ENCODE measurements around the gene ARHGAP1.
A peak's percentile ranks its signal among the peaks of the same experiment; 100 is the strongest.

The ARHGAP1 gene

DNA sequence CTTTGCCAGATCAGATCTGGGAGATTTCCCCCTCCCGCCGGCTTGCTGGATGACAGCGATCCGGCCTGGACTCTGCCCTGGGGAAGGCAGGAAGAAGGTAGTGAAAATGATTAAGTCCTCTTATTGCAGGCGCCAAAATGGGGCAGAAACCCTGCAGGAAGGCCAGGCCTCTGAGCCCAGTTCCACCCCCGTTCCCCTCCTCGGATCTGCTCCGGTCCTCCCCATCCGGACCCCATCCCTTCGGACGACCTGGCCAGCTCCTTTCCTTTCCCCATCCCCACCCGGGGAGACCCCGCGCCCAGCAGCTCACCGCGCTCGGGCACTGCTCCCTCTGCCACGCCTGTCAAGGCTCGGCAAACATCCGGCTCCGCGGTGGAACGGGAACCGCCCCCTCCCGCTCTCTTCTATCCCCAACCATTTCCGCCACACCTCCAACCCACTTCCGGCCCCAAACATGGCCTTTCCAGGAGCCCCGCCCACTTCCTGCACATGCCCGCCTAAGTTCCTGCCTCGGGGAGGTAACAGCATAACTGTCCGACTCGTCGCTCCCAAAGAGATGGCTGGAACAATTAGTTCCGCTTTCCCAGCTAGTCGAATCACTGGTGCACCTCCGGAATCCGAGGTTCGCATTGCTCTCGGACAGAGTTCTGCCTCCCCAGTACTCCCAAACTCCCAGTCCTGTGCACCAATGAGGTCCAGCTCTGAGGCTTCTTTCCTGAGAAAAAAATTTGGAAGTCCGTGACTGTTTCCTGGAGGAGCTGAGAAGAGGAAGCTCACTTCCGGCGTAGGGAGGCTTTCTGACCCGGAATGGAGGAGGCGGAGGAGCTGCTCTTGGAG is at the start of gene ARHGAP1, which contains the start of gene ZNF408:
ARHGAP1 (minus strand) TSS at position 379 of the 837 bp plus-strand sequence. CDS start 4,512 bp downstream, outside the sequence.
ZNF408 (plus strand) TSS at position 791 of the 837 bp plus-strand sequence; CDS start at position 808, 17 bp downstream.
- DNase-seq (ENCODE audit: low read depth in 3 of 3, low spot score in 1 of 3), result peak; percentile 97 to 99 (median 97)

DNA sequence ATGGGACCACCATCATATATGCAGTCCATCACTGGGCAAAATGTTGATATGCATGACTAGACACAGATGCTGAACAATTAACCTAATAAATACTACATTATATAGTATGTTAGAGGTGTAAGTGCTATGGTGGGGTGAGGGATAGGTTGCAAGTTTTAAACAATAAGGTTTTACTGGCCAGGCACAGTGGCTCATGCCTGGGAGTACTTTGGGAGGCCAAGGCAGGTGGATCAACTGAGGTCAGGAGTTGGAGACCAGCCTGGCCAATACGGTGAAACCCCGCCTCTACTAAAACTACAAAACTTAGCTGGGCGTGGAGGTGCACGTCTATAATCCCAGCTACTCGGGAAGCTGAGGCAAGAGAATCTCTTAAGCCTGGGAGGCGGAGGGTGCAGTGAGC is 46.7 kb upstream of the ARHGAP1 start:
- no peak for DNase-seq (ENCODE audit: low read depth in 3 of 3, low spot score in 1 of 3)

DNA sequence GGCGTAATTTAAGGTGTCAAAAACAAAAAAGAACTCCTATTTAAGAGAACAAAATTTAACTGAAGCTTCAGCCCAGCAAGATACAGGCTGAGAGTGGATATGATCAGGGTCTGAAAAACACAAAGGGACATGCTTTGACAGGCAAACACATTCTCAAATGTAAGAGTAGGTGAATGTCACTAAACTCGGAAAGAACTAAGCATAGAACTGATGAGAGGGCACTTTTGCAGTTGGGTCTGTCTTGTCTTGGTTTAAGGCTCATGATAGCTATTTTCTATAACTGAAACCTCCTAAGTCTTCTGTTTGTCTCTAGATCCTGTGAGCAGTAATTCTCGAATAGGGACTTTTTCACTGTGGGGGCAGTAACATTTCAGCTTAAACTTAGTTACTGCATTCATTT is 45.6 kb upstream of the ARHGAP1 start:
- no peak for DNase-seq (ENCODE audit: low read depth in 3 of 3, low spot score in 1 of 3)

DNA sequence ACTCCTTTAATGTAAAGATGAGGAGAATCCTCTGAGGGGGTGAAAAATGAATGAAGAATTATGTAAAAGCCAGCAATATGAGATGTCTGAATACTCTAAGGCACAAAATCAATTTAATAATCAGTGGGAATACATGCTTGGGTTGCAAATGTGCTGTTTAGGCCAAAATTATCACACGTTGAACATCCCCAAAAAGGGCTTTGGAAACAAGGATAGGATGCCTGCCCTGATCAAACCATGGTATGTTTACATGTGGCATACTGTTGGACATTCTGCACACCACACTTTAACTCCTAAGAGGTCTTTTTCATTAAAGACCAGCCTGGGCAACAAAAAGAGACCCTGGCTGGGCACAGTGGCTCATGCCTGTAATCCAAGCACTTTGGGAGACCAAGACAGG is 44.9 kb upstream of the ARHGAP1 start:
- no peak for DNase-seq (ENCODE audit: low read depth in 3 of 3, low spot score in 1 of 3)

DNA sequence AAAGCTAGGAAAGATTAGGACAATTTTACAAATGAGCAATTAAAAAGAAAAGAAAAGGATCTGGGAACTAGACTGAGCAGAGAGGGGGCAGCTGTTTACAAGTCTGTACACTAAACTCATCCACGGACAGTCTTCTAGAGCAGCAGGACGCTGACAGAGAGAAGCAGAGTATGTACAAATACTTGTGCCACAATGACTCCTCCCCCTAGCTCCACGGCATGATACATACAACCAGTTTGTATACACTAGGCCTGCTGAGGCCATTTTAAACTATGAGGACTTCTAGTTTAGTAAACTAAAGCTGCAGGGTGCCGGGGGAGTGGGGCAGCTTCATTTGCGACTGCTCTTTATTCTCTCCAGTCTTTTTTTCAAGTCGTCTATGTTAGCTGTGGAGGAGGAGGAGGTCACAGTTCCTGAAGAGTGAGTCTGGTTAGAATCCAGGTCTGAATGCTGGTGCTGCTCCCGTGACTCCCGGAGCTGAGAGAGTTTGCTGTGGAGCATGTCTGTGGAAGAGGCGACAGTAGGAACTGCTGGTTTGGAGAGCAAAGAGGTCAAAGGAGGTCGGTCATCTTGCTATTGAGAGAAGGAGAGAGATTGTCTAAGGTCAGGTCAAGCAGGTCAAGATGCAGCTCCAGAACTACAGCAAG is 43.4 kb upstream of the ARHGAP1 start:
- no peak for DNase-seq (ENCODE audit: low read depth in 3 of 3, low spot score in 1 of 3)

DNA sequence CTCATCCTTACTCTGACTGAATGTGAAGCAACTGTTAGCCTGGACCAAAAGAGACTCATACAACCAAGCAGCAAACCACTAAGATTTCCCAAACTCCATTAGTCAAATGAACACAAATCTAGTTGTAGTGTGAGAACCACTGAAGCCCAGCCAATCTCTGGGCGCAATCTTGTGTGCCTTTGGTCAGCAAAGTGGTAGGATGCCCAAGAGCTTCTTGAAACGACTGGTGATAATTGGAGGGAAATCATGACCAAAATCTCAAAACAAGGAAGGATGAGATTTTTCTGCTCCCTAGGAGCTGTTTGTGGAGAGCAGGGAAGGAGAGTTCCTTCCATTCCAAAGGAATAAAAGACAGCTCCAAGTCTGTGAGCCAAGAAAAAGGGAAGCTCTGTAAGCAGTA is 42.6 kb upstream of the ARHGAP1 start:
- DNase-seq (ENCODE audit: low read depth in 3 of 3, low spot score in 1 of 3), result no peak

DNA sequence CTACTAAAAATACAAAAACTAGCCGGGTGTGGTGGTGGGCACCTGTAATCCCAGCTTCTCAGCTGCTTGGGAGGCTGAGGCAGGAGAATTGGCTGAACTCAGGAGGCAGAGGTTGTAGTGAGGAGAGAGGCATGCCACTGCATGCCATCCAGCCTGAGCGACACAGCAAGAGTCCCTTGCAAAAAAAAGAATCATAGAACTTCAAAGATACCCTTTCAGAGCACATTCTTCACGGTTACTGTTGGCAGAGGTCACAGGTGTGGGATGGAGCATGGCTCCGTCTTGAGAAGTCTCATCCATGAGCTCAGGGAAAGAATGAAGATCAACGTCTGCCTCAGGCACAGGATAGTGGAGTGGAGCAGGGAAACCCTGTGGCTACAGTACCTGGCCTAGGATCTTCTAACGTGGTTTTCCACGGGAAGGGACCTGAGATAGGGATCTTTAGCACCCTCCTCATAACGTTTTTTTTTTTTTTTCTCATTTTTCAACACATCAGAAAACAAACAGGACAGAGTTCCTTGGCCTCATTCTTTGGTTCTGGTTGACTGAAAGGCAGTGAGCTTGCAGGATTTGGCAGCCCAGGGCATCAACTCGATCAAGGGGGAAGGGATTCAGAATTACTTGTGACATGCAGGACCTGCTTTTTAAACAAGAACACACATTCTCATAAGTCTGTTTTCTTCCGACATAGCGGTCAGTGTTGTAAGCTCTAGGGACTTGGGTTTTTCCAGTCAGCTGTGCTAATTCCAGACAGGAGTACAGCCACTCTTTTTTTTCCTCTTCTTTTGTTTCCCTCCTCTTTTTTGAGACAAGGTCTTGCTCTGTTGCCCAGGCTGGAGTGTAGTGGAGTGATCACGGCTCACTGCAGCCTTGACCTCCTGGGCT is 41.4 kb upstream of the ARHGAP1 start:
- no peak for DNase-seq (ENCODE audit: low read depth in 3 of 3, low spot score in 1 of 3)

DNA sequence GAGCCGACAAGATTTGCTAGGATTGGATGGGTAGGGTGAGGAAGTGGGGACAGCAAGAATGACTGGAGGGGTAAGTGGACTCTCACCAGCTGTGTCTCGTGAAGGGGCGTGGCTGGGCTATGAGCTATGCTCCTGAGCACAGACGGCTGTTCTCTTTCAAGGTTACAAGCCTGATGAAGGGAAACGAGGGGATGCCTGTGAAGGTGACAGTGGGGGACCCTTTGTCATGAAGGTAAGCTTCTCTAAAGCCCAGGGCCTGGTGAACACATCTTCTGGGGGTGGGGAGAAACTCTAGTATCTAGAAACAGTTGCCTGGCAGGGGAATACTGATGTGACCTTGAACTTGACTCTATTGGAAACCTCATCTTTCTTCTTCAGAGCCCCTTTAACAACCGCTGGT is 38.5 kb upstream of the ARHGAP1 start:
- DNase-seq (ENCODE audit: low read depth in 3 of 3, low spot score in 1 of 3), result no peak

DNA sequence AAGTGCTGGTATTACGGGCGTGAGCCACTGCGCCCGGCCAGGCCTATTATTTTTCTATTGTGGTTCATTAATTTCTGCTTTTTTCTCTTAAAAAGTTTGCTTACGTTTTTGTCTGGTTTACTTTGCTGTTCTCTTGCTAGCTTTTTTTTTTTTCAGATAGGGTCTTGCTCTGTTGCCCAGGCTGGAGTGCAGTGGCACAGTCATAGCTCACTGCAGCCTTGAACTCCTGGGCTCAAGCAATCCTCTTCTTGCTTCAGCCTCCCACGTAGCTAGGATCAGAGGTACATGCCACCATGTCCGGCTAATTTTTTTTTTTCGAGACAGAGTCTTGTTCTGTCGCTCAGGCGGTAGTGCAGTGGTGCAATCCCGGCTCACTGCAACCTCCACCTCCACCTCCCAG is 37.3 kb upstream of the ARHGAP1 start:
- DNase-seq (ENCODE audit: low read depth in 3 of 3, low spot score in 1 of 3), result no peak

DNA sequence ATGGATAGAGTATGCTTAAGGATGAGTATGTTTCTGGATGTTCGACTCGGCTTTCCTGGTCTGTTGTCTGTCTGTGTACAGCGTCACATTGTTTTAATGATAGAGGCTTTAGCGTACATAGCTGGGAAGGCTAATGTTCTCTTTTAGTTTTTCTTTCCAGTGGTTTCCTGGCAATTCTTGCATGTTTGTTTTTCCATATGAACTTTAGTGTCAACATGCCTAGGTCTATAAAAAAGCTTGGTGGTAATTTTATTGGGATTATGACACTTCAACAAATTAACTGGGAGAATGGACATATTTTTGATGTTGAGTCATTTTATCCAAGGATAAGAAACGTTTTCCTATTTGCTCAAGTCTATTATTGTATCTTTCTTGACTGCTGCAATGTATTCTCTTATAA is 36.2 kb upstream of the ARHGAP1 start:
- DNase-seq (ENCODE audit: low read depth in 3 of 3, low spot score in 1 of 3), result no peak

DNA sequence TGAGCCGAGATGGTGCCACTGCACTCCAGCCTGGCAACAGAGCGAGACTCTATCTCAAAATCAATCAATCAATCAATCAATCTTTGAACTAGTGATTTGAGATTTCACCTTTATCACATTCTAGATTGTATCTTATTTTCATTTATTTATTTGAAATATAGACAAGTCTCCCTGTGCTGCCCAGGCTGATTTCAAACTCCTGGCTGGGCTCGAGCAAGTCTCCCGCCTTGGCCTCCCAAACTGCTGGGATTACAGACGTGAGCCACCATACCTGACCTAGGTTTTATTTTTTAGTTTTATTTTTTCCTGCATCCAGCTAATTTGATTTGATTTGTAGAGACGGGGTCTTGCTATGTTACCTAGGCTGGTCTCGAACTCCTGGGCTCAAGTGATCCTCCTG is 35.7 kb upstream of the ARHGAP1 start:
- no peak for DNase-seq (ENCODE audit: low read depth in 3 of 3, low spot score in 1 of 3)

DNA sequence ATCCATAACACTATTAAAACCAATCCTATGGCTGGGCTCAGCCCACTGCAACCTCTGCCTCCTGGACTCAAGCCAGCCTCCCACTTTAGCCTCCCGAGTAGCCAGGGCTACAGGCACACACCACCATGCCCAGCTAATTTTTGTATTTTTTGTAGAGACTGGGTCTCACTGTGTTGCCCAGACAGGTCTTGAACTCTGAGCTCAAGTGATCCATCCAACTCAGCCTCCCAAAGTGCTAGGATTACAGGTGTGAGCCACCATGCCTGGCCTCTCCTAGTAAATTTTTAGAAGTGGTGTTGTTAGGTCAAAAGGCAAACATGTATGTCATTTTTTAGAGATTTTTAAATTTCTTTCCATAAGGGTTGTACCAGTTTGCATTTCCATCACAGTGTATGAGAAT is 32.8 kb upstream of the ARHGAP1 start:
- no peak for DNase-seq (ENCODE audit: low read depth in 3 of 3, low spot score in 1 of 3)

DNA sequence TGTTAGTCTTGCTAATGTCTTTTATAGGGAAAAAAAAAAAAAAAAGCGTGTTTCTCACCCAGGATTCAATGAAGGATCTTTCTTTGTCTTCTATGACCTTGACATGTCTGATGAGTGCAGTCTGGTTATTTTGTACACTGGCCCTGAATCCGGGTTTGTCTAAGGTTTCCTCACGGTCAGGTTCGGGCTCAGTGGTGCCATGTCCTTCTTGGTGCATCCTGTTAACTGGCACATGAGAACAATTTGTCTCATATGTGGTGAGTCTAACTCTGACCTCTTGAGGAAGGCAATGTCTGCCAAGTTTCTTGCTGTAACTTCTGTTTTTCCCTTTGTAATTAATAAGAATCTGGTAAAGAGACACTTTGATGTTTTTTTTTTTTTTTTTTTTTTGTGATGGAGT is 31.1 kb upstream of the ARHGAP1 start:
- DNase-seq (ENCODE audit: low read depth in 3 of 3, low spot score in 1 of 3), result no peak

DNA sequence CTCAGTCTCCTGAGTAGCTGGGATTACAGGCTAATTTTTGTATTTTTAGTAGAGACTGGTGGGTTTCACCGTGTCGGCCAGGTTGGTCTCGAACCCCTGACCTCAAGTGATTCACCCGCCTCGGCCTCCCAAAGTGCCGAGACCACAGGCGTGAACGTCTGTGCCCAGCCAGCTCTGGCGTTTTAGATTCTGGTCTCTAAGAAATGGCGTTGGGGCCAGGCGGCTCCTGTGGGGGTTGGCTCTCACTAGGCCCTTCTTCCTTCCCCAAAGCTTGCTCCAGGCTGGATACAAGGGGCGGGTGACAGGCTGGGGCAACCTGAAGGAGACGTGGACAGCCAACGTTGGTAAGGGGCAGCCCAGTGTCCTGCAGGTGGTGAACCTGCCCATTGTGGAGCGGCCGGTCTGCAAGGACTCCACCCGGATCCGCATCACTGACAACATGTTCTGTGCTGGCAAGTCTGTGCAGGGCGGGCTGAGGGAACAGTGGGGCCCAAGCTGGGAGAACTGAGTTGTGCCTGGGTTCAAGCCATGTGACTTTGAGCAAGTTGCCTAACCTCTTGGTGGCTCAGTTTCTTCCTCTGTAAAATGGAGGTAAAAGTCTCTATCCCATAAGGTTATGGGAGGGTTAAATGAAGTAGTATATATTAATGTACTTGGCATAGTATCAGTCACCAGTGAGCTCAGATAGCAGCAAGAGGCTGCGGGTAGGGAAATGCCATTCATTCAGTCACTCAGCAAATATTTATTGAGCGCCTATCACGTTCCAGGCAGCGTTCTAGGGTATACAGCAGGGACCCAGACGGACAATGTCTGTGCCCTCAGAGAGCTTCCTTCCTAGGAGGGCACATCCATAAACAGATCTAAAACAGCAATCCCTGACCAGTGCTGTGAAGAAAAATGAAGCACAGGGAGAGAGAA is 28.9 kb upstream of the ARHGAP1 start:
- no peak for DNase-seq (ENCODE audit: low read depth in 3 of 3, low spot score in 1 of 3)

DNA sequence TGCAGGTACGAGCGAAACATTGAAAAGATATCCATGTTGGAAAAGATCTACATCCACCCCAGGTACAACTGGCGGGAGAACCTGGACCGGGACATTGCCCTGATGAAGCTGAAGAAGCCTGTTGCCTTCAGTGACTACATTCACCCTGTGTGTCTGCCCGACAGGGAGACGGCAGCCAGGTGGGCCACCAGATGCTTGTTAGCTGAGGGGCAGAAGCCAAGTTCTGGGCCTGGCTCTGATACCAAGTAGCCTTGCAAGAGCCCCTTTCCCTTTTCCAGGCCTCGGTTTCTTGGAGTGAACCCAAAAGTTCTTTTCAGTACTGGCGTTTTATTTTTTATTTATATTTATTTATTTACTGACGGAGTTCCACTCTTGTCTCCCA is 28.2 kb upstream of the ARHGAP1 start:
- no peak for DNase-seq (ENCODE audit: low read depth in 3 of 3, low spot score in 1 of 3)

DNA sequence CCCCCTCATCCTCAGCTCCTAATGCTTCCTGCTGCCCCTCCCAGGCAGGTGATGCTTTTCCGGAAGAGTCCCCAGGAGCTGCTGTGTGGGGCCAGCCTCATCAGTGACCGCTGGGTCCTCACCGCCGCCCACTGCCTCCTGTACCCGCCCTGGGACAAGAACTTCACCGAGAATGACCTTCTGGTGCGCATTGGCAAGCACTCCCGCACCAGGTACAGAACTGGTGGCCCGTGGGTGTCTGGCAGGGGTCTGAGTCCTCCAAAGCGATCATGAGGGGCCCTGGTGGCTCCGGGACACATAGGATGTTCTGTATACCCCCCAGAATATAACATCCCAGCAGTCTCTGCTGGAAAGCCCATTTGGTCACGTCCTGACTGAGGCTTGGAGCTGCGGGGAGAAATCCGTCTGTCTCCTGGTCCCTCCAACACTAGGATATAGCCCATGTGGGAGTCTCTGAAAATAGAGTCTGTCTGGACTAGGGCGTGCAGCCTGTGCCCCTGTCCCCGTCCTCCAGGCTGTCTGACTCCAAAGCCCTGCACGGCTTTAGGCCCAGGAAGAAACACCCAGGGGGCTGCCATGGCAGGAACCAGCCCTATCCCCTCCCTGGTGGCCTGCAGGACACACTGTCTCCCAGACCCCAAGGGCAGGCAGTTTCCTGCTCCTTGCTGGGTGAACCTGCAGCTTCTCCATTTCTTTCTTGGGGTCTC is 27.7 kb upstream of the ARHGAP1 start:
- no peak for DNase-seq (ENCODE audit: low read depth in 3 of 3, low spot score in 1 of 3)

DNA sequence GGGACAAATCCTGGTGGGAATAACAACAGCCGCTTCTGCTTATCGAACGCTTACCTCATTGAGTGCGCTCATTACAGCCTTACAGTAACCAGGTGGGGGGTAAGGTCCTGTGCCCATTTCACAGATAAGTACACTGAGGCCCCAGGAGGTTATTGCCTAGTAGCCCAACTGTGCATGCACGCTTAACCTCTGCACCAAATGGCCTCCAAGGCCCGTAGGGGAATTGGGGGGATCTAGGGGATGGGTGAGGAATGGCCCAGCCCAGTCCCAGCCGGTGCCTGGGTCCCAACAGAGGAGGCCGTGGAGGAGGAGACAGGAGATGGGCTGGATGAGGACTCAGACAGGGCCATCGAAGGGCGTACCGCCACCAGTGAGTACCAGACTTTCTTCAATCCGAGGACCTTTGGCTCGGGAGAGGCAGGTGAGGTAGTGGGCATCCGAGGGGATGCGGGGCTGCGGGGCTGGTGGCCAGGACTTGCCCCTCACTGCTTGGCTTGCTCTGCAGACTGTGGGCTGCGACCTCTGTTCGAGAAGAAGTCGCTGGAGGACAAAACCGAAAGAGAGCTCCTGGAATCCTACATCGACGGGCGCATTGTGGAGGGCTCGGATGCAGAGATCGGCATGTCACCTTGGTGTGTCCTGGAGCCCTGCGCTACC is 25.9 kb upstream of the ARHGAP1 start:
- no peak for DNase-seq (ENCODE audit: low read depth in 3 of 3, low spot score in 1 of 3)

DNA sequence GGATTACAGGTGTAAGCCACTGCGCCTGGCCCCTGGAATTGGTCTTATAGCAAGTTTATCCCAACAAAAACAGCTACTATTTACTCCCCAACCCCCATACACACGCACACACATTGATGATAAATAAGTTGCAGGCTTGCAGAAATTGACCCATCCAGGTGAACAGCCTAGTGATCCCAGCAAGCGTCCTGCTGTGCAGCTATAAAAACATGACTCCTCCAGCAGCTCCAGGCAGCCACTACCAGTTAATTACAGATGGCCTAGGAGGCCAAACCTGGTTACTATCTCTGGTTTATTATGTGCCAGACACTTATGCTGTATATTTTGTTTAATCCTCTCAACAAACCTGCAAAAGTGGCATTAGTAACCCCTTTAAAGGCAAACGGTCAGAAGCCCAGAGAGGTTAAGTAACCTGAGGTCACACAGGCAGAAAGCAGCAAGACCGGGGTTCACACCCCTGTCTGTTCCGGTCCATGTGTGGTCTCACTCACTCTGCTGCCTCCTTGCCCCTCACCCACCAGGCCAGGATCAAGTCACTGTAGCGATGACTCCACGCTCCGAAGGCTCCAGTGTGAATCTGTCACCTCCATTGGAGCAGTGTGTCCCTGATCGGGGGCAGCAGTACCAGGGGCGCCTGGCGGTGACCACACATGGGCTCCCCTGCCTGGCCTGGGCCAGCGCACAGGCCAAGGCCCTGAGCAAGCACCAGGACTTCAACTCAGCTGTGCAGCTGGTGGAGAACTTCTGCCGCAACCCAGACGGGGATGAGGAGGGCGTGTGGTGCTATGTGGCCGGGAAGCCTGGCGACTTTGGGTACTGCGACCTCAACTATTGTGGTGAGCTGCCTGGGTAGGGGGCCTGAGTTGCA is 25.2 kb upstream of the ARHGAP1 start:
- no peak for DNase-seq (ENCODE audit: low read depth in 3 of 3, low spot score in 1 of 3)

Measured in stimulated activated CD4-positive, alpha-beta T cell treated with anti-CD3 and anti-CD28 coated beads, TNF-alpha, amount 100 ng/mL, for 1 hour (primary cell).